Small intestine (tissue), 7 donors: ENCODE results near the gene UGT1A5. TPM values are rescaled to one million over a fixed set of nuclear protein-coding genes. Genes with fewer than 3 reads are reported as not detected.
A peak's percentile ranks its signal among the peaks of the same experiment; 100 is the strongest.

Experiments used
- DNase-seq, 2 donors: peaks; one replicate each; pipeline versions ENCODE4 v3.0.0 to v3.0.0-alpha.2; 2013
- FAIRE-seq: peaks from 2 replicates; lab custom pipeline; 2012; peaks lifted over from hg19 to GRCh38; lab: Jason Lieb, UNC
- H3K27ac ChIP-seq, 3 donors: one replicate each; pipeline ENCODE4 v1.5.1; 2013; ENCODE audit warnings: low read length in 2 of 3, mild to moderate bottlenecking in 2 of 3, control low read depth in 1 of 3, inconsistent platforms in 1 of 3, low read depth in 1 of 3, moderate library complexity in 1 of 3
- H3K27me3 ChIP-seq, 3 donors: one replicate each; pipeline ENCODE4 v1.6.1; 2013; ENCODE audit warnings: low read length in 3 of 3, inconsistent platforms in 1 of 3; ENCODE audit not compliant: control insufficient read depth in 3 of 3, insufficient read depth in 3 of 3
- H3K36me3 ChIP-seq, 3 donors: one replicate each; pipeline ENCODE4 v1.6.1; 2013; ENCODE audit warnings: low read length in 3 of 3, inconsistent platforms in 1 of 3, low read depth in 1 of 3, mild to moderate bottlenecking in 1 of 3, moderate library complexity in 1 of 3; ENCODE audit not compliant: control insufficient read depth in 3 of 3, insufficient read depth in 2 of 3
- H3K4me1 ChIP-seq, 3 donors: one replicate each; pipeline ENCODE4 v1.6.1; 2013; ENCODE audit warnings: low read length in 2 of 3, inconsistent platforms in 1 of 3, low read depth in 1 of 3, mild to moderate bottlenecking in 1 of 3, moderate library complexity in 1 of 3; ENCODE audit not compliant: control insufficient read depth in 3 of 3, insufficient read depth in 2 of 3
- H3K4me3 ChIP-seq, 3 donors: one replicate each; pipeline ENCODE4 v1.5.1; 2013; ENCODE audit warnings: low read length in 3 of 3, control low read depth in 1 of 3, inconsistent platforms in 1 of 3, low read depth in 1 of 3, mild to moderate bottlenecking in 1 of 3, moderate library complexity in 1 of 3
- H3K9me3 ChIP-seq, 2 donors: one replicate each; pipeline ENCODE4 v1.6.1; 2013; ENCODE audit warnings: low read depth in 1 of 2, low read length in 1 of 2; ENCODE audit not compliant: control insufficient read depth in 2 of 2, insufficient read depth in 1 of 2
- WGBS, 3 donors: extraction: QIAGEN DNeasy Blood & Tissue Kit; methylation state at CpG; one replicate each; pipeline ENCODE4 v1.1.7; 2013; 5-methylcytosine and 5-hydroxymethylcytosine counted together
- polyA plus RNA-seq, 4 donors: library from polyadenylated mRNA; stranded (reverse) in 3 of 4; unstranded in 1 of 4; fragments of 200-250 nt in 3 of 4; fragments of 120-200 nt in 1 of 4; gene quantifications; one replicate each; pipeline versions ENCODE4 v1.2.1 to v1.2.3, GENCODE V29; 2013
- donor health status: healthy with polysubstance abuse.
- donor health status: control.
- donor health status: control.
- donor health status: Bipolar disorder and iron deficiency.
- donor health status: healthy.

The UGT1A5 gene
- polyA plus RNA-seq, 4 donors = 0.15 to 15.4 (median 0.48) TPM; not detected in 1

DNA sequence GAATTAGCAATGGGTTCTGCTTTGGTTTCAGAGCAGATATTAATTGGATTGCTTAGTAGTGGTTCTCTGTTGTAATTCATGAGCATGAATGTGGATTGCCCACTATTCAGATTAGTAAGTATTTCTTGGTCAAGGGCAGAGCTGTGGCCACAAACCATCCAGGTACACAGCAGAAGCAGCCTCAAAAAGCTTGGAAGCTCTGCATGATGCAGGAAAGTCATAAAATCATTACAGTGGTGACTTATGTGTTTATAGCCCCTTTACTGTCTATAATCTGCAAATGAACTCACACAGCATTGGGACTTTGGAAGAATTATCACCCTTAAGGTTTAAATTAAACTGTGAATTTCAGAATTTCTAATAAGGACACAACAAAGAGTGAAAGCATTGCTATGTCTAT is 45.4 kb downstream of the UGT1A5 start:
- Histone ChIP-seq H3K4me1 (peaks cover 0 to 46% (median 12%) of the 10 kb centered on the region in 3 donors), H3K36me3 (no peaks in the 10 kb centered on the region), H3K27ac (peak overlapping the region; percentile 23 to 85 (median 67)), H3K27me3 (no peaks in the 10 kb centered on the region), H3K4me3 (no peak overlapping the region), H3K9me3 (peaks cover 0 to 25% of the 10 kb centered on the region in 2 donors)
- DNase-seq = peak; percentile 73 to 79
- FAIRE-seq = no peak

DNA sequence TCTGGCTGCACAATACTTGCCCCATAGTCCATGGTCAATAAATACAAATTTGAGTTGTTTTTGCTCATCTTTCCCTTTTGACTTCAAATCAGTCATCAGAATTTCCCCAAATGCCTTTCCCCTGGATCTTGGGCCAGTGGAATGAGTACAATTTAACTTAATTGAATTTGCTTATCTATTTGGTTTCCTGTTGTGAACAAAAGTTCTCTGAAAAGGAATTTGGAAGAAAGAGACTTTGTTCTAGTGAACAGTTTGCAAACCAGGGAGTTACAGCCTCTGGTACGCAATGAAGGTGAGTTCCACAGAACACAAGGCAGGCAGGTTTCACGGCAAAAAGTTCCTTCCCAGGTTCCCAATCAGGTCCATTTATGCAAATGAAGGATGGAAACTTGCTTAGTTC is 46.1 kb downstream of the UGT1A5 start:
- FAIRE-seq = no peak
- H3K27ac ChIP-seq = peak overlapping the region in 2 of 3 donors; percentile 67 to 85
- 37 to 66% (median 66%) methylated on average over 2 of the region's 2 CpGs for WGBS, 3 donors
- H3K27me3 ChIP-seq = no peaks in the 10 kb centered on the region
- H3K9me3 ChIP-seq = peaks cover 0 to 20% of the 10 kb centered on the region in 2 donors
- DNase-seq = no peak
- H3K4me3 ChIP-seq = no peak overlapping the region
- no peaks in the 10 kb centered on the region for H3K36me3 ChIP-seq
- peaks cover 0 to 51% (median 12%) of the 10 kb centered on the region in 3 donors for H3K4me1 ChIP-seq

DNA sequence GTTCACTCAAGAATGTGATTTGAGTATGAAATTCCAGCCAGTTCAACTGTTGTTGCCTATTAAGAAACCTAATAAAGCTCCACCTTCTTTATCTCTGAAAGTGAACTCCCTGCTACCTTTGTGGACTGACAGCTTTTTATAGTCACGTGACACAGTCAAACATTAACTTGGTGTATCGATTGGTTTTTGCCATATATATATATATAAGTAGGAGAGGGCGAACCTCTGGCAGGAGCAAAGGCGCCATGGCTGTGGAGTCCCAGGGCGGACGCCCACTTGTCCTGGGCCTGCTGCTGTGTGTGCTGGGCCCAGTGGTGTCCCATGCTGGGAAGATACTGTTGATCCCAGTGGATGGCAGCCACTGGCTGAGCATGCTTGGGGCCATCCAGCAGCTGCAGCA is 47.3 kb downstream of the UGT1A5 start, which contains the start of gene UGT1A1:
TSS of gene UGT1A1 (plus strand) at position 228 of the 400 bp plus-strand sequence. CDS start at position 246, 18 bp downstream.
- Histone ChIP-seq H3K27me3 (no peaks in the 10 kb centered on the region), H3K27ac (peak within 1 kb of the TSS; percentile 57 to 86 (median 76)), H3K36me3 (no peaks in the 10 kb centered on the region), H3K4me3 (peak within 1 kb of the TSS in 1 of 3 donors; percentile 60), H3K4me1 (peaks cover 0 to 60% (median 12%) of the 10 kb centered on the region in 3 donors), H3K9me3 (peaks cover 0 to 17% of the 10 kb centered on the region in 2 donors)
- FAIRE-seq (no peak), DNase-seq (peak; percentile 86 to 95)
- 19 to 60% (median 30%) methylated on average over 6 of the region's 6 CpGs for WGBS, 3 donors

- WGBS, 3 donors = 40 to 72% (median 47%) methylated on average over 4 of the region's 4 CpGs
- FAIRE-seq = no peak
These were observed 48.5 kb downstream of the UGT1A5 start for GRCh38 chr2:233761040-233761769.

DNA sequence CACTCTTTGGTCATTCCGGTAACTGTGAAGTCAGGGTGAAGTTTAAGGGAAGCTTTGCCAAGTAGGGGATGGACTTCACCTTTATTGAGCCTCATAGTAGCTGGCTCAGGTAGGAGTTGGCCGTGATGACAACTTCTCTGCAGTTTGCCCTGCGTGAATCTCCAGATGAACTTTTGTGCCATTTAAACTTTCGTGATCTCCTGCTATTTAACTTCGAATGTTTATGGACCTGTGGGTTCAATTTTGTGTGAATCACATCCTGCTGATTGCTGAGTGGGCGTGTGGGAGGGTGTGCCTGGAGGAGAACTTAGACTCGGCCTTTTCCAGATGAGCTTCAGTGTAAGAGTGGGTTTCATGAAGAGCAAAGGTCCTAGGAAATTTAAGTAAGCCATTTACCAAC is 51.6 kb downstream of the UGT1A5 start:
- peak; percentile 74 to 88 for DNase-seq
- Histone ChIP-seq H3K4me1 (peaks cover 0 to 43% (median 7%) of the 10 kb centered on the region in 3 donors), H3K4me3 (peak overlapping the region in 1 of 3 donors; percentile 32), H3K27ac (peak overlapping the region in 2 of 3 donors; percentile 75 to 94), H3K27me3 (peaks cover 0 to 3% (median 0%) of the 10 kb centered on the region in 3 donors), H3K9me3 (peaks cover 0 to 13% of the 10 kb centered on the region in 2 donors), H3K36me3 (peaks cover 0 to 4% (median 0%) of the 10 kb centered on the region in 3 donors)
- WGBS, 3 donors = 10 to 45% (median 27%) methylated on average over 7 of the region's 7 CpGs
- peak; percentile 36 for FAIRE-seq

More at GRCh38 chr2:233761040-233761769, 48.5 kb downstream of the UGT1A5 start:
- Histone ChIP-seq H3K4me3 (peak overlapping the region in 1 of 3 donors; percentile 60), H3K9me3 (peaks cover 0 to 15% of the 10 kb centered on the region in 2 donors), H3K4me1 (peaks cover 0 to 64% (median 12%) of the 10 kb centered on the region in 3 donors), H3K36me3 (no peaks in the 10 kb centered on the region), H3K27me3 (peaks cover 0 to 3% (median 0%) of the 10 kb centered on the region in 3 donors), H3K27ac (peak overlapping the region; percentile 57 to 86 (median 59))
- peak; percentile 63 to 87 for DNase-seq

DNA sequence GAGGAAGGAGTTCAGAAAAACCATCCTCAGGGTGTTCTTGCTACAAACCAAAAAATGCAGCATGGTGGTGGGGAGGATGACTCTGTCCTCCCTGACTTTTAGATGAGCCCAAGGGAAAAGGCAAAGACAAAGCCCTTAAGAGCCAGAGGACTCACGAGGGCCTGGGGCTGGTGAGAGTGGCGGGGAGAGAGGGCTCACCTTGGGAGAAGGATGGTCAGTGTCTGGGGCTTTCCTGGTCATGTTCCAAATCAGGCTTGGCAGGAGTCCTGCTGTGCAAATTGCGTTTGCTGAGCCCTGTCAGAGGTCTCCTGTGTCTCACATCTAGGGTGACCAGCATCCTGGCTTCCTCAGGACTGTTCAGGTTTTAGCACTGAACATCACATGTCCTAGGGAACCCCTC is 52.1 kb downstream of the UGT1A5 start:
- Histone ChIP-seq H3K27ac (peak overlapping the region; percentile 16 to 82 (median 75)), H3K27me3 (peaks cover 0 to 3% (median 0%) of the 10 kb centered on the region in 3 donors), H3K9me3 (peaks cover 0 to 9% of the 10 kb centered on the region in 2 donors), H3K4me1 (peaks cover 0 to 39% (median 4%) of the 10 kb centered on the region in 3 donors), H3K4me3 (no peak overlapping the region), H3K36me3 (peaks cover 0 to 6% (median 0%) of the 10 kb centered on the region in 3 donors)
- 58 to 64% (median 58%) methylated on average over 3 of the region's 3 CpGs for WGBS, 3 donors
- DNase-seq = no peak
- no peak for FAIRE-seq

GRCh38 chr2:233766416-233766815 is 53.7 kb downstream of the UGT1A5 start:
- H3K9me3 ChIP-seq = no peaks in the 10 kb centered on the region
- H3K4me1 ChIP-seq = peaks cover 0 to 25% (median 0%) of the 10 kb centered on the region in 3 donors
- 68 to 79% (median 68%) methylated on average over 4 of the region's 4 CpGs for WGBS, 3 donors
- peaks cover 0 to 8% (median 0%) of the 10 kb centered on the region in 3 donors for H3K36me3 ChIP-seq
- H3K27me3 ChIP-seq = peaks cover 0 to 3% (median 0%) of the 10 kb centered on the region in 3 donors
- no peak overlapping the region for H3K27ac ChIP-seq
- H3K4me3 ChIP-seq = no peak overlapping the region
- FAIRE-seq (no peak), DNase-seq (peak in 1 of 2 donors; percentile 49)

GRCh38 chr2:233768076-233768475 is 55.4 kb downstream of the UGT1A5 start:
- no peak overlapping the region for H3K4me3 ChIP-seq
- peaks cover 0 to 5% (median 0%) of the 10 kb centered on the region in 3 donors for H3K27me3 ChIP-seq
- FAIRE-seq (no peak), DNase-seq (no peak)
- H3K36me3 ChIP-seq = peaks cover 0 to 10% (median 0%) of the 10 kb centered on the region in 3 donors
- H3K27ac ChIP-seq = no peak overlapping the region
- H3K9me3 ChIP-seq = no peaks in the 10 kb centered on the region
- WGBS, 3 donors = 80 to 93% (median 90%) methylated on average over 4 of the region's 4 CpGs
- H3K4me1 ChIP-seq = peaks cover 0 to 18% (median 0%) of the 10 kb centered on the region in 3 donors
